ENCODE results near the gene DAPK2. TPM values are rescaled to one million over a fixed set of nuclear protein-coding genes. Genes with fewer than 3 reads are reported as not detected.

The DAPK2 gene
- total RNA-seq, 1 donor, result 23.5 TPM

DNA sequence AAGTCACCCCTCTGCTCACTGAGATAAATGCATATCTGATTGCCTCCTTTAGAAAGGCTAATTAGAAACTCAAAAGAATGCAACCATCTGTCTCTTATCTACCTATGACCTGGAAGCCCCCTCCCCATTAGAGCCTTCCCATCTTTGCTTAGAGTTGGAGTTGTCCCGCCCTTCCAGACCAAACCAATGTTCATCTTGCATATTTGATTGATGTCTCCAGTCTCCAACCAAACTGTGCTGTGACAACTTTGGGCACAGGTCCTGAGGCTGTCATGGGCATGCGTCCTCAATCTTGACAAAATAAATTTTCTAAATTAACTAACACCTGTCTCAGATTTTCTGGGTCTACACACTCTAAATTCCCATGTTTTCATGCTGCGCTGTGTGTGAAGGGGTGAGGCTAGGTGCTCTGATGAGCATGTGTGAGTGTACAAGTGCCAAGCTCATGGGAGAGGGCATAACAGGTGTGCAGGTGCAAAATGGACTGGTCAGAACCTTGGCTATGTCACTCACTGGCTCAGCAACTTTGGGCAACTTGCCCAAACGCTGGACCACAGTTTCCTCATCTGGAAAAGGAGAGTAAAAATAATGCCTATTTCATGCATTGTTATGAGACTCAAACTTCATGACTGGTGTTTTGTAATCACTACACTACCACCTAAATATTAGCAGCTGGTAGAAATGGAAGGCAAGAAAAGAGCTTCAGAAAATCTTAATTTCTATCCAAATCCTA lies 7.2 kb downstream of the DAPK2 start:
- H2AFZ ChIP-seq (ENCODE audit: low read length), result no peak overlapping the region
- TF ChIP-seq, protein P1, sequence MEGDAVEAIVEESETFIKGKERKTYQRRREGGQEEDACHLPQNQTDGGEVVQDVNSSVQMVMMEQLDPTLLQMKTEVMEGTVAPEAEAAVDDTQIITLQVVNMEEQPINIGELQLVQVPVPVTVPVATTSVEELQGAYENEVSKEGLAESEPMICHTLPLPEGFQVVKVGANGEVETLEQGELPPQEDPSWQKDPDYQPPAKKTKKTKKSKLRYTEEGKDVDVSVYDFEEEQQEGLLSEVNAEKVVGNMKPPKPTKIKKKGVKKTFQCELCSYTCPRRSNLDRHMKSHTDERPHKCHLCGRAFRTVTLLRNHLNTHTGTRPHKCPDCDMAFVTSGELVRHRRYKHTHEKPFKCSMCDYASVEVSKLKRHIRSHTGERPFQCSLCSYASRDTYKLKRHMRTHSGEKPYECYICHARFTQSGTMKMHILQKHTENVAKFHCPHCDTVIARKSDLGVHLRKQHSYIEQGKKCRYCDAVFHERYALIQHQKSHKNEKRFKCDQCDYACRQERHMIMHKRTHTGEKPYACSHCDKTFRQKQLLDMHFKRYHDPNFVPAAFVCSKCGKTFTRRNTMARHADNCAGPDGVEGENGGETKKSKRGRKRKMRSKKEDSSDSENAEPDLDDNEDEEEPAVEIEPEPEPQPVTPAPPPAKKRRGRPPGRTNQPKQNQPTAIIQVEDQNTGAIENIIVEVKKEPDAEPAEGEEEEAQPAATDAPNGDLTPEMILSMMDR (IDR thresholded peaks at IDR 0.05; ENCODE audit: extremely low read depth, low read depth, low read length), result no peak
- H3K4me2 ChIP-seq (ENCODE audit: insufficient read depth, low read length), result no peak overlapping the region
- H3K4me1 ChIP-seq (ENCODE audit: insufficient read depth, low read length), result no peaks in the 10 kb centered on the region
- no peaks in the 10 kb centered on the region for H3K36me3 ChIP-seq (ENCODE audit: insufficient read depth, low read length)
- H3K4me3 ChIP-seq (ENCODE audit: insufficient read depth, low read length), result no peak overlapping the region
- H3K9me3 ChIP-seq (ENCODE audit: low read depth, low read length), result no peaks in the 10 kb centered on the region
- peaks cover 5% of the 10 kb centered on the region for H3K27me3 ChIP-seq (ENCODE audit: insufficient read depth, low read length)
- peaks cover 5% of the 10 kb centered on the region for H4K20me1 ChIP-seq (ENCODE audit: insufficient read depth, low read length)
- no peaks in the 10 kb centered on the region for H3K79me2 ChIP-seq (ENCODE audit: insufficient read depth, low read length)
- no peak for DNase-seq (ENCODE audit: insufficient read length, low spot score, missing footprints)
- H3K27ac ChIP-seq (ENCODE audit: low read depth, low read length), result no peak overlapping the region

DNA sequence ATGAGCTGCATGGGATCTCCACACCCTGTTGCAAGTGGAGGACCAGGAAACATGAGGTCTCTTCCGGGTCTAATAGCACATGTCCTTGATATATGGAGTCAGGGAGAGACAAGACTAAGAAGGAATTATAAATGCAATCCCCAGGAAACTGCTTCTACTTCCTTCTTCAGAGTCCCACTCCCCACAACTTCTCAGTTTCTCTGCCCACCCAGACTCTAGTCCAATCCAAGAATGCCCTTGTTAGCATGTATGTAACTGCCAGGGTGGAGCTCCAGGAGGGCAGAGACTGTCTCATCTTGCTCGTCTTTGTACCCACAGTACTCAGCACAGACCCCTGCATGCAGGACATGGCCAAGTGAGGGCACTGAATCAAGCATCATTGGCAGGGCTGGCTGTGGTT lies 8.3 kb downstream of the DAPK2 start:
- no peak overlapping the region for H3K4me3 ChIP-seq (ENCODE audit: insufficient read depth, low read length)
- no peak overlapping the region for H2AFZ ChIP-seq (ENCODE audit: low read length)
- no peaks in the 10 kb centered on the region for H3K79me2 ChIP-seq (ENCODE audit: insufficient read depth, low read length)
- no peak overlapping the region for H3K27ac ChIP-seq (ENCODE audit: low read depth, low read length)
- H3K4me1 ChIP-seq (ENCODE audit: insufficient read depth, low read length), result no peaks in the 10 kb centered on the region
- H4K20me1 ChIP-seq (ENCODE audit: insufficient read depth, low read length), result peaks cover 5% of the 10 kb centered on the region
- DNase-seq (ENCODE audit: insufficient read length, low spot score, missing footprints), result no peak
- no peak overlapping the region for H3K4me2 ChIP-seq (ENCODE audit: insufficient read depth, low read length)
- no peaks in the 10 kb centered on the region for H3K9me3 ChIP-seq (ENCODE audit: low read depth, low read length)
- no peaks in the 10 kb centered on the region for H3K36me3 ChIP-seq (ENCODE audit: insufficient read depth, low read length)
- peaks cover 5% of the 10 kb centered on the region for H3K27me3 ChIP-seq (ENCODE audit: insufficient read depth, low read length)
- TF ChIP-seq, protein P1 (IDR thresholded peaks at IDR 0.05; ENCODE audit: extremely low read depth, low read depth, low read length), result no peak

DNA sequence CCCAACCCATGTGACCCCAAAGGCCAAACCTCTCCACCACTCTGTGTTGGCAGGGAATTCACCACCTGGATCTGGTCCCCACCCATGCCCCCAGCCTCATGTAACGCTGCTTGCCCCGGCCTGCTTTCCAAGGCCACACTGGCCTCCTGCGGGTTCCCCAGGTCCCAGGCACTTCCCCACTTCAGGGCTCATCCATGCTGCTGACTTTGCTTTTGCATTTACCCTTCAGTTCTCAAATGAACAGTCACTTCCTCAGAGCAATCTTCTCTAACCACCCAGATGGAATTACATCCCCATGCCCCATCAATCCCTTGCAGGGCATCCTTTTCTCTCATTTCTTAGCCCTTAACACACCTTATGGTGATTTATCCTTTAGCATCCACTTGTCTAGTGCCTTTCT lies 9.2 kb downstream of the DAPK2 start:
- Histone ChIP-seq H3K9me3 (ENCODE audit: low read depth, low read length) (no peaks in the 10 kb centered on the region), H3K27me3 (ENCODE audit: insufficient read depth, low read length) (peaks cover 5% of the 10 kb centered on the region), H3K27ac (ENCODE audit: low read depth, low read length) (no peak overlapping the region), H3K4me2 (ENCODE audit: insufficient read depth, low read length) (no peak overlapping the region), H4K20me1 (ENCODE audit: insufficient read depth, low read length) (peaks cover 5% of the 10 kb centered on the region), H3K4me1 (ENCODE audit: insufficient read depth, low read length) (no peaks in the 10 kb centered on the region), H3K36me3 (ENCODE audit: insufficient read depth, low read length) (no peaks in the 10 kb centered on the region), H3K4me3 (ENCODE audit: insufficient read depth, low read length) (no peak overlapping the region), H2AFZ (ENCODE audit: low read length) (no peak overlapping the region), H3K79me2 (ENCODE audit: insufficient read depth, low read length) (no peaks in the 10 kb centered on the region)
- TF ChIP-seq, protein P1 (IDR thresholded peaks at IDR 0.05; ENCODE audit: extremely low read depth, low read depth, low read length), result no peak
- DNase-seq (ENCODE audit: insufficient read length, low spot score, missing footprints), result no peak

DNA sequence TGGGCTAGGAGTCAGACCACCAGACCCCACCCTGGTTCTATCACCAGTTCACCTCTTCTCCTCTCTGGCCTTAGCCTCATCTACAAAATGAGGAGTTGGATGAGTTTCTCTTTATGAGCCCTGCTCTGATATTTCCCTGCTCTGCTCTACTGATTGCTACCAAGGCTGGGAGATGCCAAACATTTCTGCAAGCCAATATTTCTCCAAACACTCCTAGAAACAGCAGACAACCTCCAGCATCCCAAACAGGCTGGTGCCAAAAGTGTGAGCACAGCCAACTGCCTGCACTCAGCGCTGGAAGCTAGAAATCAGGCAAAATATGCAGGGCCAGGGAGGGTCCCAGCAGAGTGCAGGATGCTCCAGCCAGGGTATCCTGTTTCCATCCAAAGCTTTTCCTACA lies 10.8 kb downstream of the DAPK2 start:
- H3K9me3 ChIP-seq (ENCODE audit: low read depth, low read length), result no peaks in the 10 kb centered on the region
- no peaks in the 10 kb centered on the region for H3K36me3 ChIP-seq (ENCODE audit: insufficient read depth, low read length)
- TF ChIP-seq, protein P1 (IDR thresholded peaks at IDR 0.05; ENCODE audit: extremely low read depth, low read depth, low read length), result no peak
- H3K79me2 ChIP-seq (ENCODE audit: insufficient read depth, low read length), result no peaks in the 10 kb centered on the region
- H3K27me3 ChIP-seq (ENCODE audit: insufficient read depth, low read length), result no peaks in the 10 kb centered on the region
- no peak overlapping the region for H3K27ac ChIP-seq (ENCODE audit: low read depth, low read length)
- no peaks in the 10 kb centered on the region for H4K20me1 ChIP-seq (ENCODE audit: insufficient read depth, low read length)
- no peak overlapping the region for H2AFZ ChIP-seq (ENCODE audit: low read length)
- DNase-seq (ENCODE audit: insufficient read length, low spot score, missing footprints), result no peak
- no peaks in the 10 kb centered on the region for H3K4me1 ChIP-seq (ENCODE audit: insufficient read depth, low read length)
- H3K4me2 ChIP-seq (ENCODE audit: insufficient read depth, low read length), result no peak overlapping the region
- no peak overlapping the region for H3K4me3 ChIP-seq (ENCODE audit: insufficient read depth, low read length)
